ENCODE measurements around the gene DIS3L2. TPM values are rescaled to one million over a fixed set of nuclear protein-coding genes. Genes with fewer than 3 reads are reported as not detected.
"Not testable (repeated sequence)": the region's sequence is repeated elsewhere in the genome, so short reads cannot be mapped to it uniquely, and the experiment has no call there.

The DIS3L2 gene
- total RNA-seq, 2 donors from 2014 or later: 19.6 to 22.1 TPM

DNA sequence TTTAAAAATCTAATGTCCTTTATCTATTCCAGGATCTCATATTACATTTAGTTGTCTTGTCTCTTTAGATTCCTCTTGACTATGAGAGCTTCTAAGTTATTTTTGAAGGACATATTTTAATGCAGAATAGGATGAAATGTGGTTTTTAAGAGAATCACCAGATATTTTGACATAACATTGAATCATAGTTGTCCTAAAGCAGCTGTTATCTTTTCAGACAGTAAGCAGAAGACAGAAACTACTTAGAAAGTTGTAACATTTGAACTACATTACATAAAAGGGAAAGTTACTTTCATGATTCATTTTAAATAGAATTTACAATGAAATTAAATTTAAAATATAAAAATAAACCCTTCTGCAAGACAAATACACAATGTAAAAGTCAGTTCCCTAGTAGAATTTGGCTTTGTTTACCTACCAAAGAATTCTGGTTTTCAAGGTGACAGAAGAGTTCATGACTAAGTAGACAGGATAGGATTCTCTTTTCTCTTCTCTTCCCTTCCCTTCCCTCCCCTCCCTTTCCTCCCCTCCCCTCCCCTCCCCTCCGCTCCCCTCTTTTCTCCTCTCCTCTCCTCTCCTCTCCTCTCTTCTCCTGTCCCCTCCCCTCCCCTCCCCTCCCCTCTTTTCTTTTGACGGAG is 186.0 kb downstream of the DIS3L2 start:
- no peaks in the 10 kb centered on the region for H3K4me1 ChIP-seq
- H3K27ac ChIP-seq: no peak overlapping the region
- H3K4me3 ChIP-seq: no peak overlapping the region
- TF ChIP-seq, protein P1, sequence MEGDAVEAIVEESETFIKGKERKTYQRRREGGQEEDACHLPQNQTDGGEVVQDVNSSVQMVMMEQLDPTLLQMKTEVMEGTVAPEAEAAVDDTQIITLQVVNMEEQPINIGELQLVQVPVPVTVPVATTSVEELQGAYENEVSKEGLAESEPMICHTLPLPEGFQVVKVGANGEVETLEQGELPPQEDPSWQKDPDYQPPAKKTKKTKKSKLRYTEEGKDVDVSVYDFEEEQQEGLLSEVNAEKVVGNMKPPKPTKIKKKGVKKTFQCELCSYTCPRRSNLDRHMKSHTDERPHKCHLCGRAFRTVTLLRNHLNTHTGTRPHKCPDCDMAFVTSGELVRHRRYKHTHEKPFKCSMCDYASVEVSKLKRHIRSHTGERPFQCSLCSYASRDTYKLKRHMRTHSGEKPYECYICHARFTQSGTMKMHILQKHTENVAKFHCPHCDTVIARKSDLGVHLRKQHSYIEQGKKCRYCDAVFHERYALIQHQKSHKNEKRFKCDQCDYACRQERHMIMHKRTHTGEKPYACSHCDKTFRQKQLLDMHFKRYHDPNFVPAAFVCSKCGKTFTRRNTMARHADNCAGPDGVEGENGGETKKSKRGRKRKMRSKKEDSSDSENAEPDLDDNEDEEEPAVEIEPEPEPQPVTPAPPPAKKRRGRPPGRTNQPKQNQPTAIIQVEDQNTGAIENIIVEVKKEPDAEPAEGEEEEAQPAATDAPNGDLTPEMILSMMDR (IDR thresholded peaks at IDR 0.05): no peak
- H3K27me3 ChIP-seq: no peaks in the 10 kb centered on the region
- DNase-seq (ENCODE audit: low spot score): no peak
- no peaks in the 10 kb centered on the region for H3K9me3 ChIP-seq
- H3K36me3 ChIP-seq: no peaks in the 10 kb centered on the region

DNA sequence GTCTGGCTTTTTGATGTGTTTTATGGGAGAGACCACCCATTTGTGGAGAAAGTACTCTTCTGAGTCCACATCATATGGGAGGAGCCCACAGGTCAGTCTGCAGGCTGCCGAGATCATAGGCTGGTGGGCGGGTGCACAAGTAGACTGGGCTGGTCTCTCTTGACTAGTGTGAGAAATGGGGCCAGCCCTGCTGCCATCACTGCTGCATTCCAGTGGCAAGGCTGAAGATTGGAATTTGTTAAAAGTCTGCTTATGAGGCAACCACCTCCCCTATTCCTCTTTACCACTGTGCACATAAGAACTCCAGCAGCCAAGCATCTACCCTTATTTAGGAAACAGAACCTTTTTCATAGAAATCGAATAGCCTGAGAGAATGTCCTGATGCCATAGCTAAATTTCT is 200.7 kb downstream of the DIS3L2 start:
- TF ChIP-seq, protein P1 (IDR thresholded peaks at IDR 0.05): no peak
- no peak for DNase-seq (ENCODE audit: low spot score)
- H3K9me3 ChIP-seq: no peaks in the 10 kb centered on the region
- H3K27me3 ChIP-seq: no peaks in the 10 kb centered on the region
- no peak overlapping the region for H3K27ac ChIP-seq
- H3K4me3 ChIP-seq: no peak overlapping the region
- no peaks in the 10 kb centered on the region for H3K4me1 ChIP-seq
- H3K36me3 ChIP-seq: peaks cover 14% of the 10 kb centered on the region

- no peaks in the 10 kb centered on the region for H3K36me3 ChIP-seq
- TF ChIP-seq, protein P1 (IDR thresholded peaks at IDR 0.05): no peak
- H3K27ac ChIP-seq: peak overlapping the region in 1 of 2 donors; percentile 22
- H3K4me1 ChIP-seq: peaks cover 0 to 7% of the 10 kb centered on the region in 2 donors
- no peak for DNase-seq (ENCODE audit: low spot score)
- H3K4me3 ChIP-seq: no peak overlapping the region
- H3K27me3 ChIP-seq: no peaks in the 10 kb centered on the region
- H3K9me3 ChIP-seq: no peaks in the 10 kb centered on the region
Observed at GRCh38 chr2:232170396-232170795, 208.9 kb downstream of the DIS3L2 start.

DNA sequence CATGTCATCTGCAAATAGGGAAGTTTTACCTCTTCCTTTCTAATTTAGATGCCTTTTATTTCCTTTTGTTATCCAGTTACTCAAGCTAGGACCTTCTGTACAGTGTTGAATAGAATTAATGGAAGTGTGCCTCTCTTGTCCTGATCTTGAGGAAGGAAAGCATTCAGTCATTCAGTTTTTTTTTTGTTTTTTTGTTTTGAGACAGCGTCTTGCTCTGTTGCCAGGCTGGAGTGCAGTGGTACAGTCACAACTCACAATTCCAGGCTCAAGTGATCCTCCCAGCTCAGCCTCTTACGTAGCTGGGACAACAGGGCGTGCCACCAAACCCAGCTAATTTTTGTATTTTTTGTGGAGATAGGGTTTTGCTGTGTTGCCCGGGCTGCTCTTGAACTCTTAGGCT is 213.1 kb downstream of the DIS3L2 start:
- Histone ChIP-seq H3K4me1 (peaks cover 0 to 7% of the 10 kb centered on the region in 2 donors), H3K9me3 (no peaks in the 10 kb centered on the region), H3K4me3 (no peak overlapping the region), H3K27ac (no peak overlapping the region), H3K36me3 (no peaks in the 10 kb centered on the region), H3K27me3 (no peaks in the 10 kb centered on the region)
- TF ChIP-seq, protein P1 (IDR thresholded peaks at IDR 0.05): no peak
- no peak for DNase-seq (ENCODE audit: low spot score)

- H3K4me3 ChIP-seq; DNase-seq (ENCODE audit: low spot score); H3K9me3 ChIP-seq; H3K27me3 ChIP-seq; H3K27ac ChIP-seq; H3K36me3 ChIP-seq; H3K4me1 ChIP-seq: not testable (repeated sequence)
Observed at GRCh38 chr2:232176587-232176986, 215.1 kb downstream of the DIS3L2 start.

DNA sequence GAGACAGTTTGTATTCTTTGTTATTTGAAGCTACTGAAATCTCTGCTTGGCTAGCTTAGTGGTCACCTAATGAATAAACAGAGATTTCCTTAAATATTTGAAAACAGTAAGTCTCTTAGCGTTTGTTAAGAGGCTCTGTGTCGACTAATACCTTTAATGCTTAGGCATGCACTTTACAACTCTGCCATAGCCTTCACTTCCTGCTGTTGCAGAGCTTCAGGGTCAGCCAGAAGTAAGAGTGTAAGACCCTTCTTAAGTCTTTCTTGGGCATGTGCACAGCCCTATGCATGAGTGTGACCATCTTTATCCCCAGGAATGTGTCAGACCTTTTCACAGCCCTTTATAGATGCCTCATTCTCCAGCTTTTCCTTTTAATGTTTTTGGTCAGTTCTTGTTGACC is 221.8 kb downstream of the DIS3L2 start:
- Histone ChIP-seq H3K4me1 (no peaks in the 10 kb centered on the region), H3K36me3 (no peaks in the 10 kb centered on the region), H3K27me3 (no peaks in the 10 kb centered on the region), H3K4me3 (no peak overlapping the region), H3K27ac (no peak overlapping the region), H3K9me3 (no peaks in the 10 kb centered on the region)
- DNase-seq (ENCODE audit: low spot score): no peak
- TF ChIP-seq, protein P1 (IDR thresholded peaks at IDR 0.05): no peak
